Nephron (organoid): ENCODE results near the gene OPTC.
"Not testable (repeated sequence)": the region's sequence is repeated elsewhere in the genome, so short reads cannot be mapped to it uniquely, and the experiment has no call there.

Experiments
- H3K27ac Mint-ChIP-seq, 3 experiments: 2 replicates each; pipeline ENCODE4 v1.8.0; 2020; ENCODE audit warnings: mixed read lengths in 3 of 3, mild to moderate bottlenecking in 2 of 3, moderate library complexity in 1 of 3
- H3K27me3 Mint-ChIP-seq: 2 replicates; pipeline ENCODE4 v1.8.0; 2021; ENCODE audit warnings: low read depth, mild to moderate bottlenecking, moderate library complexity, mixed read lengths
- H3K36me3 Mint-ChIP-seq: 2 replicates; pipeline ENCODE4 v1.8.0; 2020; ENCODE audit warnings: low read depth, mixed read lengths
- H3K4me1 Mint-ChIP-seq: 2 replicates; pipeline ENCODE4 v1.8.0; 2020; ENCODE audit warnings: mixed read lengths
- H3K4me3 Mint-ChIP-seq, 3 experiments: 2 replicates each; pipeline ENCODE4 v1.8.0; 2020; ENCODE audit warnings: mild to moderate bottlenecking in 3 of 3, mixed read lengths in 3 of 3, moderate library complexity in 2 of 3
- H3K9me3 Mint-ChIP-seq: 2 replicates; pipeline ENCODE4 v1.8.0; 2020; ENCODE audit warnings: mixed read lengths
- TF ChIP-seq, protein P1 (sequence below), 3 experiments: fragments of 200-600 bp; sonication (generic); IDR thresholded peaks; one replicate each; pipeline ENCODE4 v1.5.0; 2021; ENCODE audit warnings: antibody characterized with exemption in 3 of 3; ENCODE audit not compliant: unreplicated experiment in 3 of 3

Gene OPTC

GRCh38 chr1:203465948-203466347 lies 28.0 kb upstream of the OPTC start:
- Mint-ChIP-seq H3K4me1 (peaks cover 83% of the 10 kb centered on the region), H3K27me3 (peaks cover 5% of the 10 kb centered on the region), H3K36me3 (no peaks in the 10 kb centered on the region), H3K27ac (peak overlapping the region; percentile 92 to 99 (median 98)), H3K4me3 (peak overlapping the region in 1 of 3 experiments; percentile 40), H3K9me3 (no peaks in the 10 kb centered on the region)
- TF ChIP-seq, protein P1, sequence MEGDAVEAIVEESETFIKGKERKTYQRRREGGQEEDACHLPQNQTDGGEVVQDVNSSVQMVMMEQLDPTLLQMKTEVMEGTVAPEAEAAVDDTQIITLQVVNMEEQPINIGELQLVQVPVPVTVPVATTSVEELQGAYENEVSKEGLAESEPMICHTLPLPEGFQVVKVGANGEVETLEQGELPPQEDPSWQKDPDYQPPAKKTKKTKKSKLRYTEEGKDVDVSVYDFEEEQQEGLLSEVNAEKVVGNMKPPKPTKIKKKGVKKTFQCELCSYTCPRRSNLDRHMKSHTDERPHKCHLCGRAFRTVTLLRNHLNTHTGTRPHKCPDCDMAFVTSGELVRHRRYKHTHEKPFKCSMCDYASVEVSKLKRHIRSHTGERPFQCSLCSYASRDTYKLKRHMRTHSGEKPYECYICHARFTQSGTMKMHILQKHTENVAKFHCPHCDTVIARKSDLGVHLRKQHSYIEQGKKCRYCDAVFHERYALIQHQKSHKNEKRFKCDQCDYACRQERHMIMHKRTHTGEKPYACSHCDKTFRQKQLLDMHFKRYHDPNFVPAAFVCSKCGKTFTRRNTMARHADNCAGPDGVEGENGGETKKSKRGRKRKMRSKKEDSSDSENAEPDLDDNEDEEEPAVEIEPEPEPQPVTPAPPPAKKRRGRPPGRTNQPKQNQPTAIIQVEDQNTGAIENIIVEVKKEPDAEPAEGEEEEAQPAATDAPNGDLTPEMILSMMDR (IDR thresholded peaks at IDR 0.05; ENCODE audit: unreplicated experiment in 3 of 3): no peak

- not testable (repeated sequence) for H3K4me3 Mint-ChIP-seq, H3K36me3 Mint-ChIP-seq, H3K27me3 Mint-ChIP-seq
Measured at GRCh38 chr1:203466906-203467549, 26.9 kb upstream of the OPTC start.

DNA sequence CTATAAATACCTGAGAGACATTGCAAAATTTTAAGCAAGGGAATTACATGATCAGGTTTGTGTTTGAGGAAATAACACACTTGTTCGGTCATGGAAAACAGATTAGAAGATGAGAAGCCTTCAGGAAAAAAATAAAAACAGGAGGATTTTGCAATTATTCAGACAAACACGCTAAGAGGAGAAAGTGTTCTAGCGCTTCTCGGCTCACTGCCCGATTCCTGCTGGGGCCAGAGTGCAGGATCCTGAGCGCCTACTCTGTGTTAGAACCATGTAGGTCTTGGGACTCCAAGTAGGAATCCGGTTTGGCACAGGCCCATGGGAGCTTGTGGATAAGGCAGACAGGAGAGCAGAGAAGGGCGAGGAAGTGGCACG lies 26.4 kb upstream of the OPTC start:
- Mint-ChIP-seq H3K27ac (peak overlapping the region; percentile 92 to 99 (median 98)), H3K27me3 (peaks cover 5% of the 10 kb centered on the region), H3K4me3 (peak overlapping the region in 1 of 3 experiments; percentile 8), H3K36me3 (no peaks in the 10 kb centered on the region), H3K9me3 (no peaks in the 10 kb centered on the region), H3K4me1 (peaks cover 73% of the 10 kb centered on the region)
- TF ChIP-seq, protein P1 (IDR thresholded peaks at IDR 0.05; ENCODE audit: unreplicated experiment in 3 of 3): no peak

More at GRCh38 chr1:203466906-203467549, 26.9 kb upstream of the OPTC start:
- Mint-ChIP-seq H3K27ac (peak overlapping the region; percentile 92 to 99 (median 98)), H3K4me1 (peaks cover 78% of the 10 kb centered on the region)
- not testable (repeated sequence) for H3K9me3 Mint-ChIP-seq

DNA sequence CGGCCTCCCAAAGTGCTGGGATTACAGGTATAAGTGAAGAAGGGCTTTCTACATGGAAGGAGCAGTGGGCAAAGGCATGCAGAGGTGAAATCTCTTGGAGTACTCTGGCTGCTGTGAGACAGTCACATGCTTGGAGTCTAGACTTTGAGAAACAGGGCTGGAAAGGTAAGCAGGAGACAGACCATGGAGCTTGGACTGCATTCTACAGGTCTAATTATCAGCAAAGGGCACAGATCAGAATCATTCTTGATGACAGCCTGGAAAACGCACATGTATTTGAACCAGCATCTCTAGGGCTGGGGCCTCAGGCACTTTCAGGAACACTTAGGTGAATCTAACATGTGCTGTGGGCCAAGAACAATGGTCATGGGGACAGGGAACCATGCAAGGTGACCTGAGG lies 25.6 kb upstream of the OPTC start:
- TF ChIP-seq, protein P1 (IDR thresholded peaks at IDR 0.05; ENCODE audit: unreplicated experiment in 3 of 3): no peak

GRCh38 chr1:203470240-203470639 lies 23.7 kb upstream of the OPTC start:
- Mint-ChIP-seq H3K27me3 (no peaks in the 10 kb centered on the region), H3K27ac (peak overlapping the region; percentile 96 to 99 (median 97)), H3K36me3 (no peaks in the 10 kb centered on the region), H3K9me3 (no peaks in the 10 kb centered on the region), H3K4me3 (no peak overlapping the region), H3K4me1 (peaks cover 69% of the 10 kb centered on the region)
- TF ChIP-seq, protein P1 (IDR thresholded peaks at IDR 0.05; ENCODE audit: unreplicated experiment in 3 of 3): no peak

More for the DNA sequence above, 25.6 kb upstream of the OPTC start:
- Mint-ChIP-seq H3K9me3 (no peaks in the 10 kb centered on the region), H3K36me3 (no peaks in the 10 kb centered on the region), H3K4me3 (no peak overlapping the region), H3K27me3 (no peaks in the 10 kb centered on the region), H3K27ac (peak overlapping the region; percentile 33 to 99 (median 97)), H3K4me1 (peaks cover 69% of the 10 kb centered on the region)

- Mint-ChIP-seq H3K36me3 (no peaks in the 10 kb centered on the region), H3K27me3 (no peaks in the 10 kb centered on the region), H3K9me3 (no peaks in the 10 kb centered on the region), H3K27ac (peak overlapping the region in 2 of 3 experiments; percentile 71 to 80), H3K4me3 (no peak overlapping the region), H3K4me1 (peaks cover 67% of the 10 kb centered on the region)
- TF ChIP-seq, protein P1 (IDR thresholded peaks at IDR 0.05; ENCODE audit: unreplicated experiment in 3 of 3): no peak
Measured at GRCh38 chr1:203471841-203472240, 22.1 kb upstream of the OPTC start.
